CD4-positive, alpha-beta T cell treated with Interleukin-17A for 1 hour (primary cell): ENCODE data around the gene NOL12.
"Not testable (repeated sequence)": the region's sequence is repeated elsewhere in the genome, so short reads cannot be mapped to it uniquely, and the experiment has no call there.

Source experiments
- DNase-seq: peaks from one replicate; pipeline ENCODE4 v3.0.0-alpha.2; 2020

Gene NOL12

GRCh38 chr22:37717235-37717634 lies 31.1 kb downstream of the NOL12 start:
- not testable (repeated sequence) for DNase-seq

- not testable (repeated sequence) for DNase-seq
Observed at GRCh38 chr22:37717746-37718305, 31.7 kb downstream of the NOL12 start.

- DNase-seq, result no peak
Observed at GRCh38 chr22:37725551-37726240, 39.6 kb downstream of the NOL12 start.

- DNase-seq, result no peak
Observed at GRCh38 chr22:37726241-37726887, 40.2 kb downstream of the NOL12 start.

GRCh38 chr22:37728620-37729019 lies 42.5 kb downstream of the NOL12 start:
- no peak for DNase-seq

GRCh38 chr22:37731804-37732471 lies 45.8 kb downstream of the NOL12 start:
- no peak for DNase-seq

GRCh38 chr22:37732699-37733607 lies 46.8 kb downstream of the NOL12 start:
- DNase-seq, result no peak

GRCh38 chr22:37733625-37734401 lies 47.7 kb downstream of the NOL12 start:
- DNase-seq, result no peak

- DNase-seq, result no peak
Observed at GRCh38 chr22:37734402-37734700, 48.2 kb downstream of the NOL12 start.

- DNase-seq, result no peak
Observed at GRCh38 chr22:37734964-37735451, 48.9 kb downstream of the NOL12 start.

GRCh38 chr22:37739035-37739434 lies 52.9 kb downstream of the NOL12 start:
- no peak for DNase-seq

- peak; percentile 15 for DNase-seq
Observed at GRCh38 chr22:37739611-37740049, 53.5 kb downstream of the NOL12 start.

- DNase-seq, result no peak
Observed at GRCh38 chr22:37740455-37741311, 54.5 kb downstream of the NOL12 start.

GRCh38 chr22:37741312-37741795 lies 55.2 kb downstream of the NOL12 start:
- no peak for DNase-seq

- no peak for DNase-seq
Observed at GRCh38 chr22:37742376-37743171, 56.4 kb downstream of the NOL12 start.
